NCI-H1694 (cell line): ENCODE data around the gene HAUS6.
"Not testable (repeated sequence)": the region's sequence is repeated elsewhere in the genome, so short reads cannot be mapped to it uniquely, and the experiment has no call there.

Experiments used
- DNase-seq: peaks from one replicate; lab custom pipeline; 2025; lab: John Stamatoyannopoulos, UW

The HAUS6 gene, protein sequence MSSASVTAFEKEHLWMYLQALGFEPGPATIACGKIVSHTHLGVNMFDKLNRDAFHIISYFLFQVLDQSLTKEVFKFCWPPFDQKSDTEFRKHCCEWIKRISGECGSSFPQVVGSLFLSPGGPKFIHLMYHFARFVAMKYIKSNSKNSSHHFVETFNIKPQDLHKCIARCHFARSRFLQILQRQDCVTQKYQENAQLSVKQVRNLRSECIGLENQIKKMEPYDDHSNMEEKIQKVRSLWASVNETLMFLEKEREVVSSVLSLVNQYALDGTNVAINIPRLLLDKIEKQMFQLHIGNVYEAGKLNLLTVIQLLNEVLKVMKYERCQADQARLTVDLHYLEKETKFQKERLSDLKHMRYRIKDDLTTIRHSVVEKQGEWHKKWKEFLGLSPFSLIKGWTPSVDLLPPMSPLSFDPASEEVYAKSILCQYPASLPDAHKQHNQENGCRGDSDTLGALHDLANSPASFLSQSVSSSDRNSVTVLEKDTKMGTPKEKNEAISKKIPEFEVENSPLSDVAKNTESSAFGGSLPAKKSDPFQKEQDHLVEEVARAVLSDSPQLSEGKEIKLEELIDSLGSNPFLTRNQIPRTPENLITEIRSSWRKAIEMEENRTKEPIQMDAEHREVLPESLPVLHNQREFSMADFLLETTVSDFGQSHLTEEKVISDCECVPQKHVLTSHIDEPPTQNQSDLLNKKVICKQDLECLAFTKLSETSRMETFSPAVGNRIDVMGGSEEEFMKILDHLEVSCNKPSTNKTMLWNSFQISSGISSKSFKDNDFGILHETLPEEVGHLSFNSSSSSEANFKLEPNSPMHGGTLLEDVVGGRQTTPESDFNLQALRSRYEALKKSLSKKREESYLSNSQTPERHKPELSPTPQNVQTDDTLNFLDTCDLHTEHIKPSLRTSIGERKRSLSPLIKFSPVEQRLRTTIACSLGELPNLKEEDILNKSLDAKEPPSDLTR

DNA sequence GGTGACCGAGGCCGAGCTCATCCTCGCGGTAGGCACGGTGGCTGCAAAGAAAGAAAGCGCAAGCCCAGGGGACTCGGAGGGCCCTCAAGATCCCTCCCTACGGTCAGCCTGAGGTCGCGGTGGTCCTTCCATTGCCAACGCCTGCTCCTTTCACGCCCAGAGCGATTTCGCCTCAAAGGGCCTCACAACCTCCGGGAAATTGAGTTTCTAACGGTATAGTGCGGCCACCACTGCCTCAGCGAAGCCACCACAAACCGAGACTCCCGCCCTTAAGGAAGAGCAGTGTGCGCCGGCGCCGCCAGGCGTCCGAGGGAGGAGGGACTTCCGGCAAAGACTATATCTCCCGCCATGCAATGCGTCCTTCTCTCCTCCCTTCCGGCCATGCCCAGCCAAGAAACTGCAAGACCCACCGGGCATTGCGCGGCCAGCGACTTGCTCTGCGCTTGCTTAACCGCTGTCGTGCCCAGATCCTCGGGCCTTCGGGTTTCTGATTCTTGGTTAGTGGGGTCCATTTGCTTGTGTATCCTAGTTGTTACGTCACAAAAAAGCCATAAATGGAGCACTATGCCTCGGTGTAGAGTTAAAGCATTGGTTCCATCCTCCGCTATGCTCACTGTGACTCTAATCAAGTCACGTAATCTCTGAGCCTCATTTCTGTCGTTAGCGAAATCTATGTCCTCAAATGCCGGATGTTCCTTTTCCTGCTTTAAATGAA is at the start of gene HAUS6:
Gene HAUS6 (minus strand): TSS at position 274 of the 715 bp plus-strand sequence. CDS start 253 bp downstream, at position 21.
- peak; percentile 90 for DNase-seq

DNA sequence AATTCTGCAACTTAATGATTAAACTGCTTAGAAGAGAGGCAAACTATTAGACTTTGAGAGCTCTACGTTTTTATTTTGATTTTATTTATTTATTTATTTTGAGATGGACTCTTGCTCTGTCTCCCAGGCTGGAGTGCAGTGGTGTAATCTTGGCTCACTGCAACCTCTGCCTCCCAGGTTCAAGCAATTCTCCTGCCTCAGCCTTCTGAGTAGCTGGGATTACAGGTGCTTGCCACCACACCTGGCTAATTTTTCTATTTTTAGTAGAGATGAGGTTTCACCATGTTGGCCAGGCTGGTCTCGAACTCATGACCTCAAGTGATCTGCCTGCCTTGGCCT is 49.4 kb upstream of the HAUS6 start:
- DNase-seq = not testable (repeated sequence)

DNA sequence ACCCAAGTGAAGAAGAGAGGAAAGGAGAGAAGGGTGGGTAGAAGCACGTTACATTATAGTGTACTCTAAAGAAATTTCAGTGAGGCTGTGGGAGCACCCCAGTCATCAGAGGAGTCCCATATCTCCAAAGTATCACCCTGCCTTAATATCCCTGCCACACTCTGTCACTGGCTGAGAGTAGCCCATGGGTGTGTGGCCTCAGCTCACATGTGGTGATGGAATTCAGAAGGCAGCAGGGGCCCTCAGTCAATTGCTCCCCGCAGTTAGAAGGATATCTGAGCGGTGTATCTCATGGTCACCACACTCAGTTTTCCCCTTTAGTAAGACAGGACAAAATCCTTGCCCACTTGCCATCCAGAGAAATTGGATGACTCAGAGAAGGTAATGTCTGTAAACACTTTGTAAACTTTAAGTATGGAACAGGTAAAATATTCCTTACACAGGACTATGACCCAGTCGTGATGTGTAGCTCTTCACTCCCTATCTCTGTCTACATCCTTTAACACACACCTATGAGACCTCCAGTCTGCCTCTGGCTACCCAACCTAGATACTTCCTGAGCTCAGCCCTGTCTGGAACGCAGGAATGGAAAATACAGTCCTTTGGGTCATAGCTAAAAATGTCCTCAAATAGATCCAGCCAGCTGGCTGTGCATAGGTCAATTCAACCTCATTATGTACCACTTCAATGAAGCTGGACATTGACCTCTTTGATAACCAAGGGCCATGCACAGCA is 48.9 kb upstream of the HAUS6 start:
- DNase-seq = no peak

DNA sequence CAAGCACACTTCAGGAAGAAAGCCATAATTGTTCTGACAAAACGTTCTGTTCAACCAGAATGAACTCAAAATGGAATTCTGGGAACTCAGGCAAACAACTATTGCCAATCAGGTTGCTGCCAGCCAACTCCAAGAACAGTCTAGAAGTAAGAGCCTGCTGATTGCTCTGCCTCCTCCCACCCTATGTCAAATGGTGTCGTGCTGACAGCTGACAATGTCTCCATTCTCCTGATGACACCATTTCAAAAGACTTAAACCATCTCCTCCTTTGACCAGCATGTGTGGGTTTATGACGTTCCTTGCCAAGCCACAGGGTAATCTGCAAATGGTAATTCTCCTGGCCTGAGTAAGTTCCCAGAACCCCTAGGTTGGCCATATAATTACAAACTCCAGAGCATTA is 46.5 kb upstream of the HAUS6 start:
- no peak for DNase-seq

DNA sequence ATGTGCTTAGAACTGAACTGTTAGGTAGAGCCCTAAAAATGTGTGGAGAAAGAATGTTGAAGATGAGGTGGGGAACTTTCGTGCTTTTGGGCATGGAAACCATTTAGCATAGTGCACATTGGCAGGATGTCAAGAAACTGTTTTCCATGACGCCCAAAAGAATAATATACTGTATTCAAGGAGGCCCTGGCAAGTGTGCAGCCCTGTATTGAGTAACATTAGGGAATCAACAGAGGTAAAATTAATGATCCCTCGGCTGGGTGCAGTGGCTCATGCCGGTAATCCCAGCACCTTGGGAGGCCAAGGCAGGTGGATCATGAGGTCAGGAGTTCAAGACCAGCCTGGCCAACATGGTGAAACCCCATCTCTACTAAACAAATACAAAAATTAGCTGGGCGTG is 45.5 kb upstream of the HAUS6 start:
- no peak for DNase-seq

DNA sequence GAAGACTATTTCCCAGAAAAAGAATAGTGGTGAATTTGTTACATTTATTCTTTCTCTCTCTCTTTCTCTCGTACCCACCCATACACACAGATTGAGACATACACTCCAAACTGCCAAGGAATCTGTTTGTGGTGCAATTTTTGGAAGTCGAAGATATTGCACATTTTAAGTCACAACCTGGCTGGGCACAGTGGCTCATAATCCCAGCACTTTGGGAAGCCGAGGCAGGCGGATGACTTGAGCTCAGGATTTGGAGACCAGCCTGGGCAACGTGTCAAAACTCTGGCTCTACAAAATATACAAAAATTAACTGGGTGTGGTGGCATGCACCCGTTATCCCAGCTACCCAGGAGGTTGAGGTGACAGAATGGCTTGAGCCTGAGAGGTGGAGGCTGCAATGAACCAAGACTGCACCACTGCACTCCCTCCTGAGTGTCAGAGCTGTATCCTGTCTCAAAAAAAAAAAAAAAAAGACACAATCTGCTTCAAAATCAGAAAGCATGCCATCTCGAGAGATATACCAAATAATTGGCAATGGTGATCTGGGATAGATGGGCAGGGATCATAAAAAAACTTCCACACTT is 43.8 kb upstream of the HAUS6 start:
- no peak for DNase-seq

DNA sequence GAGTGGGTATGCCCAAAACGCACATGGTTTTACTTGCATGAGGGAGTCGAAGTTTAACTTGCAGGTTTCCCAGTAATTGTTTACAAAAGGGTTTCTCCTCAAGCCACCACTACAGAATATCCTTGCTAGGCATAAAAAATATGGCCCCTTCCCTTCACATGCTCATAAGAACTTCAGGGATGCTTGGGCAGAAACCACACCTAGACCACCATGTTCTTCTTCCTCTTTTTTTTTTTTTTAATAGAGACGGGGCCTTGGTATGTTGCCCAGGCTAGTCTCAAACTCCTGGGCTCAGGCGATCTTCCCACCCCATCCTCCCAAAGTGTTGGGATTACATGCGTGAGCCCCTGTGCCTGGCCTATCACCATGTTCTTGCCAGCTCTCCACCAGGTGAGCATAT is 43.2 kb upstream of the HAUS6 start:
- DNase-seq = no peak

DNA sequence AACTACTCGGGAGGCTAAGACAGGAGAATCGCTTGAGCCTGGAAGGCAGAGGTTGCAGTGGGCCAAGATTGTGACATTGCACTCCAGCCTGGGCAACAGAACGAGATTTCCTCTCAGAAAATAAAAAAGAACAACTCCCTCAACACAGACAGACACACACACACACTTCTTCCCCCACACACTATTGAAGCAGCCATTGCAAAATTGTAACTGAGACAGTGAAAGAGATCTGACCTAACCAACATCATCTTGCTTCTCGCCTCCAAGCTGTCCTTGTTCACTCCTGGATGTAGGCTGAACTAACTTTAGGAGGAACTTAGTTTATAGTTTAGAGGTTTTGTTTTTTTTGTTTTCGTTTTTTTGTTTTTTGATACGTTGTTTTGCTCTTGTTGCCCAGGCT is 37.6 kb upstream of the HAUS6 start:
- no peak for DNase-seq

DNA sequence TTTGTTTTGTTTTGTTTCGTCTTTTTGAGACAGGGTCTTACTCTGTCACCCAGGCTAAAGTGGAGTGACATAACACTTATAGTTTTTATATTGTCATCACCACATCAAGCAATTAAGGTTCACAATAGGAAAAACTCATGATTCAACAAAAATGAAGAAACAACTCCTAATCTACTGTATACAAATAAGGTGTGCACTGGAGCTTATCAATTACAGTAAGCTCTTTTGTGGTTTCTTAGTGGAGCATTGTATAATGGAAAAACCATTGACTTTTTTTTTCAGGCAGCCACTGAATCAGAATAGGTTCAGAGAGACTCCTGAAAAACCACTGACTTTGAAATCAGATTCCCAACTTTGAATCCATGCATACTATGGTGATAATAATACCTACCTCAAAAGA is 35.4 kb upstream of the HAUS6 start:
- no peak for DNase-seq

DNA sequence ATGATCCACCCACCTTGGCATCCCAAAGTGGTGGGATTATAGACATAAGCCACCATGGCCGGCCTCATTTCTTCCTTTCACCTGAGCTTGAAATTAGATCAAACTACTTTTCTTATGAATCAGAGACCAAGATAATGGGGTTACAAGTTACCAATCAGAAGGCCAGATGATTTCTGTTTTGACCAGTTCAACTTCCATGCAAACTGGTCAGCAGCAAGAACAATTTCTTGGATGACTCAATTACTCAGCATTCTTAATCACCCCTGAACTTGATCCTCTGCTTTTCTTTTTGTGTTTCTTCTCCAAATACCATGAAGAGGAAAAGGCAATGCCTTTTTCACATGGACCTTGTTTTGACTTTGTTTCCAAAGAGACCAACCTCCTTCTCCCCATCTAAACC is 34.6 kb upstream of the HAUS6 start:
- no peak for DNase-seq

DNA sequence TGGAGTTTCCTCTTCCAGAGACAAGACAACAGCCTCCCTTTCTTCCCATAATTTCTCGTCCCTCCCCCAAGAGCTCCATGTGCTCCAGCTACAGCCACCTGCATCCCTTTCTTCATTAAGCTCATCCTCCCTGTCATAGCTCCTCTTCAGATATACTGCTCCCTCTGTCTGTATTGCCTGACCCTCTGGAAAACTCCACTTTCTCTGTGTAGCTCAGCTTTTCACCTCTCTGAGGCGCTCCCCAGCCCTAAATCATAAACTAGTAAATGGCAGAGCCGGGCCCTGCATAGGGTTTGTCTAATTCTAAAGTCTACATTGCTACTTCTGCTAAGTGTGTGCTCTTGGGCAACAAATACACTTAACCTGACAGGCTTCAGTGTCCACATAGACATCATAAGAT is 33.4 kb upstream of the HAUS6 start:
- DNase-seq = no peak

DNA sequence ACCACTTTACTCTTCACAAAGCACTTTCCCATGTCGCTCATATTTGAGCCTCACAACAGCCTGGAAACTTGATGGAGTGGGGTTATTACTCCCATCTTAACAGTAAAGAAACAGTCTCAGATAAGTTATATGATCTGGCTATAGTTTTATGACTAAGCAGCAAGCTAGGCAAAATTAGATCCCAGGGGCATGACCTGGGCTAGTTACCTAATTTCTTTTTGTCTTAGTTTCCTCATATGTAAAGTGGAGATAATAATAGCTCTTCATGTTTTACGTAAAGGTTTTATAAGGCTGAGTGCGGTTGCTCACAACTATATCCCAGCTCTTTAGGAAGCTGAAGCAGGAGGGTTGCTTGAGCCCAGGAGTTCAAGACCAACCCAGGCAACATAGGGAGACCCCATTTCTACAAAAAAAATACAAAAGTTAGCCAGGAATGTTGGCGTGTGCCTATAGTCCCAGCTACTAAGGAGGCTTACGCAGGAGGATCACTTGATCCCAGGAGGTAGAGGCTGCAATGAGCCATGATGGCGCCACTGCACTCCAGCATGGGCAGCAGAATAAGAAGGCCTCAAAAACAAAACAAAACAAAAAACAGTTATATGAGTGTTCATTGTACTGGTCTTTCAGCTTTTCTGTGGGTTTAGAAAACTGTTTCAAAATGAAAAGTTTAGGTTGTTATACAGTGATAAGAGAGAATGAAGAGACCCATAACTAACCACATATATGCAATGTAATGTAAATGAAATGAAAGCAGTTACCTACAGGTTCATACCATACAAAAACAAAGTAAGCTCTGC is 31.0 kb upstream of the HAUS6 start:
- no peak for DNase-seq

DNA sequence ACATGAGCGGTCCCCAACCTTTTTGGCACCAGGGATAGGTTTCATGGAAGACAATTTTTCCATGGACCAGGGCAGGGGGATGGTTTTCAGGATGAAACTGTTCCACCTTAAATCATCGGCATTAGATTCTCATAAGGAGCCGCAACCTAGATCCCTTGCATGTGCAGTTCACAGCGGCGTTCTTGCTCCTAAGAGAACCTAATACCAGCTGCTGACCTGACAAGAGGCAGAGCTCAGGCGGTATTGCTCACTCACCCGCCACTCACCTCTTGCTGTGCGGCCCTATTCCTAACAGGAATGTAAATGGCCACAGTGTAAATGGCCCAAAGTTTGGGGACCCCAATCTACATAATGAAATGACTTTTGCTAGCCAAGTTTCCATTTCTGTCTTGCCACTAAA is 27.7 kb upstream of the HAUS6 start:
- no peak for DNase-seq

DNA sequence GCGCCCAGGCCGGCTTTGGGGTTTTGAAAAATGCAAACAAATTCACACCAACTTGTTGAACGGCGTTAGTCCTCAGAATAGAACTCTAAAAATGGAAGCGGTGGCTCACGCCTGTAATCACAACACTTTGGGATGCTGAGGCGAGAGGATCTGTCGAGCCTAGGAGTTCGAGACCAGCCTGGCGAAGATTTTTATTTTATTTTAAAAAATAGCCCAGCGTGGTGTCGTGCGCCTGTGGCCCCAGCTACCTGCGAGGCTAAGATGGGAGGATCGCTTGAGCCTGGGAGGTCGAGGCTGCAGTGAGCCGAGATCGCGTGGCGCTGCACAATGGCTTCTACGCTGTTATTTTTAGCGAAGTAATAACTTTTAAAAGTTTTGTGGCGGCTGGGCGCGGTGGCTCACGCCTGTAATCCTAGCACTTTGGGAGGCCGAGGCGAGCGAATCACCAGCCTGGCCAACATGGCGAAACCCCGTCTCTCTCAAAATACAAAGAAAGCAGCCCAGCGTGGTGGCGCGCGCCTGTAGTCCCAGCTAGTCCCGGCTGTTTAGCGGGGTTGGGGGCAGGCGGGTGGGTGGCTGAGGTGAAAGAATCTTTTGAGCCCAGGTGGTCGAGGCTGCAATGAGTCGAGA is 25.3 kb upstream of the HAUS6 start:
- DNase-seq = no peak

DNA sequence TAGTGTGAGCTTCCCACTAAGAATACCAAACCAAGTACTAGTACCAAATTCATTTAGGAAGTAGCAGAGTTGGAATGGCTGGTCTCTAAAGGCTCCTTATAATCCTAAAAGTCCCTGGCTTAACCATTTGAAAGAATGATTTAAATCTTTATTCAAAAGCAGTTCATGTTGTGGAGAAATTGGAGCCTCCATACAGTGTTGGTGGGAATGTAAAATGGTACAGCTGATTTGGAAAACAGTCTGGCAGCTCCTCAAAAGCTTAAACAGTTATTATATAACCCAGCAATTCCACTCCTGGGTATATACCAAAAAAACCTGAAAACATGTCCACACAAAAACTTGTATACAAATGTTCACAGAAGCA is 21.7 kb upstream of the HAUS6 start:
- no peak for DNase-seq

DNA sequence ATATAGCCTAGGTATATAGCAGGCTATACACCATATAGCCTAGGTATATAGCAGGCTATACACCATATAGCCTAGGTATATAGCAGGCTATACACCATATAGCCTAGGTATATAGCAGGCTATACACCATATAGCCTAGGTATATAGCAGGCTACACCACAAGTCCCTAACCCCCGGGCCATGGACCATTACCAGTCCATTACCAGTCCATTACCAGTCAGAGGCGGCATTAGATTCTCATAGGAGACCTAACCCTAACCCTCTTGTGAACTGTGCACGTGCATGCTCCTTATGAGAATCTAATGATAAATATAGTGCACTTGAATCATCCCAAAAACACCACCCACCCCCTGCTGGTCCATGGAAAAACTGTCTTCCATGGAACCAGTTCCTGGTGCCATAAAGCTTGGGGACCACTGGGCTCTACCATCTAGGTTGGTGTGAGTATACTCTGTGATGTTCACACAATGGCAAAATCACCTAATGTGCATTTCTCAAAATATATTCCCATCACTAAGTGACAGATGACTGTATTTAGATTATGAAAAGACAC is 19.9 kb upstream of the HAUS6 start:
- no peak for DNase-seq

DNA sequence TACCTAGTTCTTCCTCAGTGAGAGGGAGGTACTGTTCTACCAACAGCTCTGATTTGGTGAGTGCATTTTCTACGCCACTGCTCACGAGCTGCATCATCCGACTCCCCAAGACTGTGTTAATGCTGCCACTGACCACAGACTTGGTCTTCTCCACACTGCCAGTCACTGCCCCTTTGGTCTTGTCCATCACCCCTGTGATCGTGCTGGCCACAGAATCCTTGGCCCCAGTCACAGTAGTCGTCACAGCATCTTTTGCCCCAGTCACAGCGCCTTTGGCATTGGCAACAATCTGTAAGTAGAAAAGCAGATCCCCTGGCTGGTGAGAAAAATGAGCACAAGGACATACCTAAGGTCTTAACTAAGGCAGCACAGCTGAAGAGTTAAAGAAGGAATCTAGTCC is 18.2 kb upstream of the HAUS6 start:
- DNase-seq = no peak

DNA sequence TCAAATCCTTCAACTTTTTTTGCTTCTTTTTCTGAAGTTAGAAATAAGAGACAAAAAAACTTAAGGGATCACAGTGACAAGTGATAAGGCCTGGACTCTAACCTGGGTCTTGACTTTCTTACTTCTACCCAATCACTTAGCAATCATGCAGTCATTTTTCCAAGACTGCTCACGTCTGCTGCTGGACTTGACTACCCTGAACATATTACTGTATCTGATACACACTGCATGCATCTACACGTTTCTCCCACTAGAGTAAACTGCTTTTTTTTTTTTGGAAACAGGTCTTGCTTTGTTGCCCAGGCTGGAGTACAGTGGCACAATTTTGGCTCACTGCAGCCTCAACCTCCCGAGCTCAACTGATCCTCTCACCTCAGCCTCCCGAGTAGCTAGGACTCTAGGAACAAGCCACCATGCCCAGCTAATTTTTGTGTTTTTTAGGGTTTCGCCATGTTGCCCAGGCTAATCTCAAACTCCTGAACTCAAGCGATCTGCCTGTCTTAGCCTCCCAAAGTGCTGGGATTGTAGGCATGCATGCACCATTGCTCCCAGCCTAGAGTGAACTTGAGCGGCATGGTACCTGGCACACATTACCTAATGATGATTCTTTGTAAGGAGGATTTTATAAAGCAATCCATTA is 17.2 kb upstream of the HAUS6 start:
- DNase-seq = no peak

DNA sequence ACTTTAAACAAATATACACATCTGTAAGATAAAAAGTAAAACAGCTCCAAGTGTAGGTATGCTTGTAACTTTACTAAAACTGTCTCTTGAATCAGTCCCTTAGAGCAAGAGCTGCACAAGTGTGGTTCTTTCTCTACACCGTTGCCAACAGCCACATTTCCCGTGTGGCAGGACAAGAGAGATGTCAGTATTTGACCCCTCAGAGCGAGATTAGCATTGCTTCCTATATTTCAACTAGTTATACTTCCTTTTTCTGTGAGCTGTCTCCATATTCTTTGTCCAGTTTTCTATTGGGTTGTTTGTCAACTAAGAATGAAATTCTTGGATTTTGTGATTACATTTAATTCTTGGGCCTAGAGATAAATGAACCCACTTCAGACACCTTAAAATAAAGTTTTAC is 16.5 kb upstream of the HAUS6 start:
- DNase-seq = no peak
